ENCODE data around the gene BACH1. TPM values are rescaled to one million over a fixed set of nuclear protein-coding genes. Genes with fewer than 3 reads are reported as not detected.

Gene BACH1
- total RNA-seq, 1 donor from 2014 or later, result 12.7 TPM

- no peak for TF ChIP-seq CTCF (IDR thresholded peaks at IDR 0.05)
- no peaks in the 10 kb centered on the region for H3K36me3 ChIP-seq
- peaks cover 3 to 27% of the 10 kb centered on the region in 2 donors for H3K4me1 ChIP-seq
- H3K27ac ChIP-seq, result no peak overlapping the region
- no peaks in the 10 kb centered on the region for H3K9me3 ChIP-seq
- intact Hi-C loops (cut with DNase I), result no loop called here
- no peak overlapping the region for H3K4me3 ChIP-seq
- no peaks in the 10 kb centered on the region for H3K27me3 ChIP-seq
- no peak for DNase-seq (ENCODE audit: low spot score in 2 of 2)
These were observed 6.8 kb downstream of the BACH1 start for GRCh38 chr21:29305561-29305960.

DNA sequence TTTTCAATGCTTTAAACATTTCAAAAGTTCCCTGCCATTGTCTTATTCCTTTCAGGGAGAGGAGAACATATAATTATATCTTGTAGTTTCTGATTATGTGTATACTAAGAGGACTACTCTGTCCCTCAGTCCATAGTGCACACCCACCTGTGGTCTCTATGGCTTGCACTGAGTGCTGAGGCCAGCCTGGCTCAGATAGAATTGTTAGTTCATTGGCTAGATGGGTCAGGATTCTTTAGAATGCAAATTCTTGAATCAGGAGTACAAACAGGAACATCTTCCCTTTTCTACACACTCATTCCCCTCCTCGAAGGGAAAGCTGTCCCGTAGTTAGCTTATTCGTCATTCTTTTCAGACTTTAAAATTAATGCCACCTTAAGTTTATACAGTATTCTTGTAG lies 8.2 kb downstream of the BACH1 start:
- intact Hi-C loops (cut with DNase I), result no loop called here
- H3K27ac ChIP-seq, result no peak overlapping the region
- H3K4me3 ChIP-seq, result no peak overlapping the region
- peaks cover 3 to 16% of the 10 kb centered on the region in 2 donors for H3K4me1 ChIP-seq
- no peak for TF ChIP-seq CTCF (IDR thresholded peaks at IDR 0.05)
- H3K9me3 ChIP-seq, result no peaks in the 10 kb centered on the region
- no peaks in the 10 kb centered on the region for H3K36me3 ChIP-seq
- DNase-seq (ENCODE audit: low spot score in 2 of 2), result no peak
- H3K27me3 ChIP-seq, result no peaks in the 10 kb centered on the region

- no peak for DNase-seq (ENCODE audit: low spot score in 2 of 2)
- H3K9me3 ChIP-seq, result no peaks in the 10 kb centered on the region
- no peaks in the 10 kb centered on the region for H3K27me3 ChIP-seq
- H3K4me3 ChIP-seq, result no peak overlapping the region
- intact Hi-C loops (cut with DNase I), result no loop called here
- H3K4me1 ChIP-seq, result peaks cover 0 to 14% of the 10 kb centered on the region in 2 donors
- no peak for TF ChIP-seq CTCF (IDR thresholded peaks at IDR 0.05)
- H3K27ac ChIP-seq, result no peak overlapping the region
- no peaks in the 10 kb centered on the region for H3K36me3 ChIP-seq
These were observed 9.2 kb downstream of the BACH1 start for GRCh38 chr21:29307718-29308455.

DNA sequence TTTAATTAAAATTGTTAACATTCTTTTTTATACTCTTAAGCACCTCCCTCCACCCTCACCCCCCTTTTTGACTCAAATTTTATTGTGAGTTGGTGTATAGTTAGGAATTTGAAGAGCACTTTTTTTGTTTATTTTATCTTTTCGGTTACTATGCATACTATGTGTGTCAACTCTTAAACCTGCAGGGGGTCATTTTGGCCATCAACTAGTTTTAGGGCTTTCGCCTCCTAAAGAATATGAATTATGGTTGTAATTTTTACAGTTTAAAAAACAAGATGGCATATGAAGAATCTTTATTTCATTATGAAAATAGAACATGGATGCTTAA lies 9.7 kb downstream of the BACH1 start:
- H3K27ac ChIP-seq, result no peak overlapping the region
- peaks cover 0 to 14% of the 10 kb centered on the region in 2 donors for H3K4me1 ChIP-seq
- no peaks in the 10 kb centered on the region for H3K27me3 ChIP-seq
- H3K4me3 ChIP-seq, result no peak overlapping the region
- no peak for TF ChIP-seq CTCF (IDR thresholded peaks at IDR 0.05)
- no peaks in the 10 kb centered on the region for H3K9me3 ChIP-seq
- intact Hi-C loops (cut with DNase I), result no loop called here
- DNase-seq (ENCODE audit: low spot score in 2 of 2), result no peak
- H3K36me3 ChIP-seq, result no peaks in the 10 kb centered on the region

DNA sequence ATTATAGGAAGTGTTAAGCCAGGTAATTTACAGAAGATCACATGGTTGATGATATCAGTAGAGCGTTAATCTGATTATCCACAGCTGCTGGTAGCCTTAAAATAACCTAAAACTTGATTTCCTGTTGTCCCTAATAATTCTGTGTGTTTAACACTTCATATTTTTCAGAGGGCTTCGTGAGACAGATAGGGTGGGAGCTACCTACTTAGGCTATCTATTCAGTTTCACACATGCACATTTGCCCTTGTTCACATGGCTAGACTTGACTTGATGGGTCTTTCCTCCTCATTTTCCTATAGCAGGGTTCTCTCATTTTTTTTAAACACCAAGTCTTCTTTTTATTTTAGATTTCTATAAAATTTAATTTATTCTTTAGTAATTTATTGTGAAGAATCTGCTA lies 11.0 kb downstream of the BACH1 start:
- Histone ChIP-seq H3K27ac (no peak overlapping the region), H3K4me3 (no peak overlapping the region), H3K9me3 (no peaks in the 10 kb centered on the region), H3K36me3 (no peaks in the 10 kb centered on the region), H3K27me3 (no peaks in the 10 kb centered on the region), H3K4me1 (peaks cover 0 to 14% of the 10 kb centered on the region in 2 donors)
- TF ChIP-seq CTCF (IDR thresholded peaks at IDR 0.05), result no peak
- no peak for DNase-seq (ENCODE audit: low spot score in 2 of 2)
- intact Hi-C loops (cut with DNase I), result no loop called here

DNA sequence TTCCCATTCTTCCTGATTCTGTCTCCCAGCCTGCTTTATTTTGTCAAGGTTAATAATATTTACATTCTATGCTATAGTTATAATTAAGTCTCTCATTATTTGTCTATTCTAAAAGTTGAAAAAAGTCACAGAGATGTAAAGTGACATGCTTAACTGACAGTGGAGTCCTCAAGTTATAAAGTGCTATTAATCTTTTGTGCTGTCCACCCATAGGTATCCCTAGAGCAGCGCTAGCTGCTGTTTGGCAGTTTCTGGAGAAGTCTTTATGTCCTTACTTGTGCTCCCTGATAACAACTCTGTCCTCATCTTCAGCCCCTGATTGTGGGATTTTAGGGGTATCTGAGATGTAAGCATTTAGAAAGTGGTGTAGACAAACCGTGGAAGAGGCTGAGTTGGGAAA lies 13.1 kb downstream of the BACH1 start:
- Histone ChIP-seq H3K9me3 (no peaks in the 10 kb centered on the region), H3K4me1 (peaks cover 0 to 19% of the 10 kb centered on the region in 2 donors), H3K27ac (no peak overlapping the region), H3K4me3 (no peak overlapping the region), H3K27me3 (no peaks in the 10 kb centered on the region), H3K36me3 (no peaks in the 10 kb centered on the region)
- TF ChIP-seq CTCF (IDR thresholded peaks at IDR 0.05), result no peak
- intact Hi-C loops (cut with DNase I), result no loop called here
- DNase-seq (ENCODE audit: low spot score in 2 of 2), result no peak
